HS-5 (cell line): ENCODE results near the gene PARD3.
"Not testable (repeated sequence)": the region's sequence is repeated elsewhere in the genome, so short reads cannot be mapped to it uniquely, and the experiment has no call there.

Source experiments
- DNase-seq: peaks from one replicate; pipeline ENCODE4 v3.0.0-alpha.2; 2012; ENCODE audit warnings: low read depth

The PARD3 gene

DNA sequence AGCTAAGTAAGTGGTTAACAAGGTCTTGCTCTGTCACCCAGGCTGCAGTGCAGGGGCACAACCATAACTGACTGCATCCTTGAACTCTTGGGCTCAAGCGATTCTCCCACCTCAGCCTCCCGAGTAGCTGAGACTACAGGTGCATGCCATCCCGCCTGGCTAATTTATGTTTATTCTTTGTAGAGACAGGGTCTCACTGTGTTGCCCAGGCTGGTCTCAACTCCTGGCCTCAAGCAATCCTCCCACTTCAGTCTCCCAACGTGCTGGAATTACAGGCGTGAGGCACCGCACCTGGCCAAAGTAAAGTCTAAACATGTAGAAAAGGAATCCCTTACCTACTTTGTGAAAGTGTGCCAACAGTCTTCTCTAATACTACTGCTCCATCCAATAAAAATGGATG, 17.9 kb downstream of the PARD3 start:
- DNase-seq, result no peak

DNA sequence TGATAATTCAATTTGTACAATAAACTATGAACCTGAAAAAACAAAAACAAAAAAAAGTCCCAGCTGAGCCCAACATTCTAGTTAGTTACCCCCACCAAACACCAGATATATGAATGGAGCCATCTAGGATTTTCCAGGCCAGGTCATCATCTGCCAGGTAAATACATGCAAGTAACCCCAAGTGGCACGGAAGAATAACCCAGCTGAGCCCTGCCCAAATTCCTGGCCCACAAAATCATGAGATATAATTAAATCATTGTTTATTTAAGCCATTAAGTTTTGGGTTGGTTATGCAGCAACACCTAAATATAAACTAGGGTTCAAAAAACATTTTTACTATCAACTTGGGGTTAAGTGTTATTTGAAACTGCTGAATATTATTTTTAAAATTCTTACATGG, 19.0 kb downstream of the PARD3 start:
- no peak for DNase-seq

DNA sequence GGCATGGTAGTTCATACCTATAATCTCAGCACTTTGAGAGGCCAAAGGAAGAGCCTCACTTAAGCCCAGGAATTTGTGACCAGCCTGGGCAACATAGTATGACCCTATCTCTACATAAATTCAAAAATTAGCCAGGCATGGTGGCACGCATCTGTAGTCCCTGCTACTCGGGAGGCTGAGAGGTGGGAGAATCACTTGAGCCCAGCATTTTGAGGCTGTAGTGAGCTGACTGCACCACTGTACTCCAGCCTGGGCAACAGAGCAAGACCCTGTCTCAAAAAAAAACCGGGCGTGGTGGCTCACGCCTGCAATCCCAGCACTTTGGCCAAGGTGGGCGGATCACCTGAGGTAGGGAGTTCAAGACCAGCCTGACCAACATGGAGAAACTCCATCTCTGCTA, 19.8 kb downstream of the PARD3 start:
- no peak for DNase-seq

GRCh38 chr10:34794835-34795234, 20.3 kb downstream of the PARD3 start:
- no peak for DNase-seq

- not testable (repeated sequence) for DNase-seq
These were observed 21.5 kb downstream of the PARD3 start for GRCh38 chr10:34793581-34793980.

GRCh38 chr10:34792881-34793280, 22.2 kb downstream of the PARD3 start:
- DNase-seq, result no peak

DNA sequence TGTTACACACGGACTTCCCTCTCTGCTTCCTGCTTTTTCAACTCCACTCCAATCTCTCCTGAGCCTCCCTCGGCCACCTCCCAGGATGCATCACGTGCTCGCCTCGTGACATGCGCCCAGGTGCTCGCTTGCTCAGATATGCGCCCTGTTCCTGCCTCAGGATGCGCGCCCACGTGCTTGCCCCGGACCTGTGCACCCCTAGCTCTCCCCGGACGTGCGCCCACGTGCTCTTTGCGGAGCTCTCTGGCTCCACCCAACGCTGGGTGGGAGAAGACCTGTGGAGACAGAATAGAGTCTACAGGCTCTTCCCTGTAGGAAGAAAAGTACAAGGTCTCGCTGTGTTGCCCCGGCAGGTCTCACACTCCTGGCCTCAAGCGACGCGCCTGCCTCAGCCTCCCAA, 23.1 kb downstream of the PARD3 start:
- DNase-seq, result no peak

- DNase-seq, result no peak
These were observed 23.9 kb downstream of the PARD3 start for GRCh38 chr10:34791228-34791627.

- no peak for DNase-seq
These were observed 25.1 kb downstream of the PARD3 start for GRCh38 chr10:34789966-34790506.

DNA sequence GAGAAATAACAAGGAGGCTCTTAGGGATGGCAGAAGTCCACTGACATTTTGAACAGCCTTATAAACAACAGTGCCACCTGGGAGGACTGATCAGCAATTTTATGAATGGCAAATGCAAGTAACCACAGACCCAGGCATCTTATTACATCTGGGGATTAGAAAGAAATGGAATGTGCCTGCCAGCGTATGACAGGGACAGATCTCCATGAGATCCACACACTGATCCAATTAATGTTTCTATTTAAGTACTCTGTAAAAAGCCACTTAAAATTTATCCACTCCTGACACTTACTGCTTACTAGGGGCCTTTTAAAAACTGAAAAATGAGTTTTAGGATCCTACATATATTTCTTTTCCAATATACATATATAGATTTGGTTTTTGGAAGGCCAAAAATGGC, 28.6 kb downstream of the PARD3 start:
- DNase-seq, result no peak

- DNase-seq, result no peak
These were observed 33.4 kb downstream of the PARD3 start for GRCh38 chr10:34781711-34782110.

GRCh38 chr10:34780818-34781380, 34.2 kb downstream of the PARD3 start:
- DNase-seq, result no peak

- no peak for DNase-seq
These were observed 36.9 kb downstream of the PARD3 start for GRCh38 chr10:34778237-34778636.

GRCh38 chr10:34776090-34776690, 38.9 kb downstream of the PARD3 start:
- DNase-seq, result no peak

GRCh38 chr10:34775044-34775637, 40.0 kb downstream of the PARD3 start:
- DNase-seq, result no peak

DNA sequence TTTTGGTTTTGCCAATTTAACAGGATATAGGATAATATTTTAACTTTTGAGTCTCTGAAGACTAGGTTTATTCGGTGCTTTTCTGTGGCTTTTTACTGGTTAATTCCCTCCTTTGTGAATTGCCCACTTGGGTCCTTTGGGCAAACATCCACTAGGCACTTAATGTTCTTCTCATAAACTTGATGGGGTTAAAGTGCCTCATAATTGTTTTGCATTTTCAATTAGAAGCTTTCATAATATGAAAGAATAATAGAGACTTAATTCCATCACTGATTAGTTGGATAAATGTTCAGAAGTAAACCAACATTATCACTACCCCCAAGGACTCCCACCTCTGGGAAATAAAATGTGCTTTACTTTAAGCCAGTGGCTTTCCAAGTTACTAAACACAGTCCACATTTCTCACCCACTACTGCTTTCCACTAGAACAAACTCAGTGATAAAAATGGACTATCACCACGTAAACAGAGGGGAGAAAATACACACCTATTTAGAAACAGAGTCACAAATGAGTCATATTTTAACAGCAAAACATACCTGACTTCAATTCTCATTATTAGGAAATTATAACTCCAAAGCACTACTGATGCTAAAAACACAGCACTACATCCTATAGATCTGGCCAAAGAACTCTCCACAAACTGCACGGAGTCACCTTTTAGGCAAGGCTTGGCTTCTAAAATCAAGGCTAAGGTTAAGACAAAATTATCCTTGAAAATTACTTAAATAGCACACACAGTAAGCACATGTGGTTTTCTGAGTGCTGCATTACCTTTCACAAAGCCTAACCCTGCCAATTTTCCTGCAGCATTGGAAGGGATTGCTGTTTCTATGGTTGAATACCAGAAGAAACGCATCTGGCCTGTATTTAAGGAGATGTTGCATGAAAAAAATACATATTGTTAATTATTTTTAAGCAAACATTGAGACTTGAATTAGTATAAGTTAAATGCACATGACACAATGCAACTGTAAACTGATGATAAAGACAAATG, 41.2 kb downstream of the PARD3 start:
- DNase-seq, result no peak

GRCh38 chr10:34771525-34771924, 43.6 kb downstream of the PARD3 start:
- DNase-seq, result no peak

GRCh38 chr10:34771106-34771505, 44.0 kb downstream of the PARD3 start:
- no peak for DNase-seq

DNA sequence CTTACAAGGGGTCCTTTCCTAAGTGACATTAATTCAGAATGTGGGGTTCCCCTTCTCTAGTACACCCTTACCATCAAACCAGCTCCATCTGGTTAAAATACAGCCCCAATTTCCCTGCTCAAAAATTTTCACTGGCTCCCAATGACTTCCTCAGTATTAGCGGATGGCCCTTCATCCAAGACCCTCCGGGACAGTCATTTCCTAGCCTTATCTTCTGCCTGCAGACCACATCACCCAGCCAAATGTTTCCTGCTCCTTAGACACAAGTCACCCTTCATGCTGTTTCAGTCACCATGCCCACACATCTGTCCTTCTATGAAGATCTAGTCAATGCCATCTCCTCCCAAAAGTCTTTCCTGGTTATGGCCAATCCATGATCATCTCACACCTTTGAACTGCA, 45.2 kb downstream of the PARD3 start:
- no peak for DNase-seq

DNA sequence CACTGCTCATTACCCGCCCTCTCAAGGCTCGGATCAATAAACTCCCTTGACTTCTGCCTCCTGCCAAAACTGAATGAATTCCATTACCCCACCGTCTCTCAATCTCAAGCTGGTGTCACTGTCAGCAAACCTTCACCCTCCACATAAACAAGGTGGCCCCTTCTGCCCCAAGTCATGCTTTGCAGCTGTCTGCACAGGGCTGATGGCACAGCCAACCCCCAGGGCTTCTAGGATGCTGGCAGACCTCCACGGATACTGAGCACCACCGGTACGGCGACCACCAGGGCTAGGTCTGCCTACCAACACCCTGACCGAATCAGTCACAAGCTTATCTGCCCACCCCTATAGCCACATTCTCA, 46.1 kb downstream of the PARD3 start:
- no peak for DNase-seq

GRCh38 chr10:34768261-34768971, 46.7 kb downstream of the PARD3 start:
- DNase-seq, result no peak
